ENCODE results near the gene EHD1. TPM values are rescaled to one million over a fixed set of nuclear protein-coding genes. Genes with fewer than 3 reads are reported as not detected.

Gene EHD1
- total and polyA plus RNA-seq, 2 donors (not counting 1 experiment from before 2014, with no cell fraction given), result 71.3 to 240 TPM

- Histone ChIP-seq H3K9ac (ENCODE audit: insufficient read depth, low read length) (no peak overlapping the region), H3K27ac (ENCODE audit: insufficient read depth, low read length) (no peak overlapping the region), H3K79me2 (ENCODE audit: control insufficient read depth, insufficient read depth, low read length) (no peaks in the 10 kb centered on the region), H2AFZ (ENCODE audit: low read length) (no peak overlapping the region), H3K4me2 (ENCODE audit: extremely low read depth, insufficient read depth, low read length) (no peak overlapping the region), H3K36me3 (ENCODE audit: control insufficient read depth, insufficient read depth, low read length) (peaks cover 20% of the 10 kb centered on the region), H3K4me1 (ENCODE audit: control insufficient read depth, extremely low read depth, insufficient read depth, low read length) (no peaks in the 10 kb centered on the region), H3K4me3 (replicated peaks in 1 of 4; ENCODE audit: control extremely low read depth in 1 of 4, insufficient read depth in 1 of 4, low read depth in 3 of 4, low read length in 4 of 4) (no peak overlapping the region), H3K27me3 (ENCODE audit: control insufficient read depth, insufficient read depth, low read length) (no peaks in the 10 kb centered on the region), H4K20me1 (ENCODE audit: control insufficient read depth, extremely low read depth, insufficient read depth, low read length) (no peaks in the 10 kb centered on the region), H3K9me3 (ENCODE audit: control insufficient read depth, insufficient read depth, low read depth, low read length) (no peaks in the 10 kb centered on the region)
- no peak for TF ChIP-seq EZH2 (IDR thresholded peaks at IDR 0.05; ENCODE audit: low read length, missing control alignments)
- no peak for TF ChIP-seq CTCF (conservative IDR thresholded peaks at IDR 0.05 in 1 of 2, IDR thresholded peaks at IDR 0.05 in 1 of 2; ENCODE audit: low read depth in 1 of 2, low read length in 2 of 2)
- no peak for DNase-seq (ENCODE audit: low read depth in 2 of 2)
These were observed 27.9 kb upstream of the EHD1 start for GRCh38 chr11:64906314-64906635.

- no peak overlapping the region for H2AFZ ChIP-seq (ENCODE audit: low read length)
- H3K79me2 ChIP-seq (ENCODE audit: control insufficient read depth, insufficient read depth, low read length), result no peaks in the 10 kb centered on the region
- no peak overlapping the region for H3K4me3 ChIP-seq (replicated peaks in 1 of 4; ENCODE audit: control extremely low read depth in 1 of 4, insufficient read depth in 1 of 4, low read depth in 3 of 4, low read length in 4 of 4)
- no peaks in the 10 kb centered on the region for H3K9me3 ChIP-seq (ENCODE audit: control insufficient read depth, insufficient read depth, low read depth, low read length)
- no peaks in the 10 kb centered on the region for H4K20me1 ChIP-seq (ENCODE audit: control insufficient read depth, extremely low read depth, insufficient read depth, low read length)
- TF ChIP-seq CTCF (conservative IDR thresholded peaks at IDR 0.05 in 1 of 2, IDR thresholded peaks at IDR 0.05 in 1 of 2; ENCODE audit: low read depth in 1 of 2, low read length in 2 of 2) (no peak), EZH2 (IDR thresholded peaks at IDR 0.05; ENCODE audit: low read length, missing control alignments) (no peak)
- H3K27me3 ChIP-seq (ENCODE audit: control insufficient read depth, insufficient read depth, low read length), result no peaks in the 10 kb centered on the region
- H3K4me2 ChIP-seq (ENCODE audit: extremely low read depth, insufficient read depth, low read length), result no peak overlapping the region
- peaks cover 17% of the 10 kb centered on the region for H3K36me3 ChIP-seq (ENCODE audit: control insufficient read depth, insufficient read depth, low read length)
- DNase-seq (ENCODE audit: low read depth in 2 of 2), result no peak
- H3K27ac ChIP-seq (ENCODE audit: insufficient read depth, low read length), result no peak overlapping the region
- H3K4me1 ChIP-seq (ENCODE audit: control insufficient read depth, extremely low read depth, insufficient read depth, low read length), result no peaks in the 10 kb centered on the region
- no peak overlapping the region for H3K9ac ChIP-seq (ENCODE audit: insufficient read depth, low read length)
These were observed 27.3 kb upstream of the EHD1 start for GRCh38 chr11:64905516-64906313.

- Histone ChIP-seq H4K20me1 (ENCODE audit: control insufficient read depth, extremely low read depth, insufficient read depth, low read length) (no peaks in the 10 kb centered on the region), H3K9ac (ENCODE audit: insufficient read depth, low read length) (no peak overlapping the region), H3K27me3 (ENCODE audit: control insufficient read depth, insufficient read depth, low read length) (no peaks in the 10 kb centered on the region), H3K4me2 (ENCODE audit: extremely low read depth, insufficient read depth, low read length) (no peak overlapping the region), H3K4me1 (ENCODE audit: control insufficient read depth, extremely low read depth, insufficient read depth, low read length) (no peaks in the 10 kb centered on the region), H3K36me3 (ENCODE audit: control insufficient read depth, insufficient read depth, low read length) (peaks cover 18% of the 10 kb centered on the region), H3K9me3 (ENCODE audit: control insufficient read depth, insufficient read depth, low read depth, low read length) (no peaks in the 10 kb centered on the region), H3K79me2 (ENCODE audit: control insufficient read depth, insufficient read depth, low read length) (no peaks in the 10 kb centered on the region), H3K27ac (ENCODE audit: insufficient read depth, low read length) (no peak overlapping the region), H3K4me3 (replicated peaks in 1 of 4; ENCODE audit: control extremely low read depth in 1 of 4, insufficient read depth in 1 of 4, low read depth in 3 of 4, low read length in 4 of 4) (no peak overlapping the region), H2AFZ (ENCODE audit: low read length) (no peak overlapping the region)
- DNase-seq (ENCODE audit: low read depth in 2 of 2), result no peak
- no peak for TF ChIP-seq CTCF (conservative IDR thresholded peaks at IDR 0.05 in 1 of 2, IDR thresholded peaks at IDR 0.05 in 1 of 2; ENCODE audit: low read depth in 1 of 2, low read length in 2 of 2)
- TF ChIP-seq EZH2 (IDR thresholded peaks at IDR 0.05; ENCODE audit: low read length, missing control alignments), result no peak
These were observed 24.9 kb upstream of the EHD1 start for GRCh38 chr11:64903291-64903833.

Measured in fibroblast of lung (primary cell).